GM21390 (cell line): ENCODE measurements around the gene LMF1.
"Not testable (repeated sequence)": the region's sequence is repeated elsewhere in the genome, so short reads cannot be mapped to it uniquely, and the experiment has no call there.

Experiments used
- ATAC-seq: cut with Tn5 transposase; IDR thresholded peaks from one replicate; pipeline ENCODE4 v1.9.1; 2021; ENCODE audit not compliant: unreplicated experiment

The LMF1 gene

DNA sequence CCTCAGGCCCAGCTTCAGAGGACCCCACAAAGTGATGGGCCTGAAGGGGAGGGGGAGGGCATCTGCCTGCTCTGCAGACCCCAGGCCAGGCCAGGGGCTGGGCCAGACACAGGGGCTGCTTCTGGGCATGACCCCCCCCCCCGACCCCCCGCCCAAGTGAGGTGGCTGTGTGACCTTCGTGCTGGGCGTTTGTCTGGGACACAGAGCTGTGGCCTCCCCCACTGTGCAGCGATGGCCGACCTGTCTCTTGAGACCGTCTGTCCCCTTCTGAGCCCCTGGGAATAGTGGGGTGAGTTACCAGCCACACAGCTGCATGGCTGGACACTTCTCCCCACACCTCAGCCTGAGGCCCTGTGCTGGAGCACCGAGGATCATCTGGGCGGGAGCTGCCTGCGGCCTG lies 135.4 kb downstream of the LMF1 start:
- ATAC-seq = no peak

GRCh38 chr16:833411-833810 lies 137.4 kb downstream of the LMF1 start:
- ATAC-seq = no peak

DNA sequence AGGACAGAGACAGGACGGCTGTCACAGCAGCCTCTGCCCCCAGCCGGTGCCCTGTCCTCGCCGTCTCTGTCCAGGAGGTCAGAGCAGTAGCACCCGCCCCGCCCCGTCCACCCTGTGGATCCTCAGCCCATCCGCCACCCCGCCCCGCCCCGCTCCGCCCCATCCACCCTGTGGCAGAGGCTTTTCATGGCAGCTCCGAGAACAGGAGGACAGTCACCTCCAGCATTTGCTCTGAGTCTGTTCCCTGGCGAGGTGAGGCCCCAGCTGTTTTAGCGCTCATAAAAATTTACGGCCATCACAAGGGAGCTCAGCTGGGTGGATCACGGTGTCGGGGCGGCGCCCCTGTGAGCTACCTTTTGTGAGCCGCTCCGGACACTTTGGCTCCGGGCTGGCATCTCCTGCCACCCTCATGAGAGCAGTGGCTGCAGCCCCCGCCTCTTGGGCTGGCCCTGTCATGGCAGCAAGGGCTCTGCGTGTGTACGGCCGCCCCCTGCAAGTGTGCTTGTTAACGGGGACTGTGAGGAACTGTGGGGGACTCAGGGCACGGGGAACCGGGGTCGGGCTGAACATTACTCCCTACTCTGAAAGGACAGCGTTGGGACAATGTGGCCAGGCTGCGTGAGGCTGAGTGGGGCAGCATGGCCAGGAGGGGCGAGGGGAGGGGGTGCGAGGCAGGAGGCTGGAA lies 138.0 kb downstream of the LMF1 start:
- ATAC-seq = no peak

DNA sequence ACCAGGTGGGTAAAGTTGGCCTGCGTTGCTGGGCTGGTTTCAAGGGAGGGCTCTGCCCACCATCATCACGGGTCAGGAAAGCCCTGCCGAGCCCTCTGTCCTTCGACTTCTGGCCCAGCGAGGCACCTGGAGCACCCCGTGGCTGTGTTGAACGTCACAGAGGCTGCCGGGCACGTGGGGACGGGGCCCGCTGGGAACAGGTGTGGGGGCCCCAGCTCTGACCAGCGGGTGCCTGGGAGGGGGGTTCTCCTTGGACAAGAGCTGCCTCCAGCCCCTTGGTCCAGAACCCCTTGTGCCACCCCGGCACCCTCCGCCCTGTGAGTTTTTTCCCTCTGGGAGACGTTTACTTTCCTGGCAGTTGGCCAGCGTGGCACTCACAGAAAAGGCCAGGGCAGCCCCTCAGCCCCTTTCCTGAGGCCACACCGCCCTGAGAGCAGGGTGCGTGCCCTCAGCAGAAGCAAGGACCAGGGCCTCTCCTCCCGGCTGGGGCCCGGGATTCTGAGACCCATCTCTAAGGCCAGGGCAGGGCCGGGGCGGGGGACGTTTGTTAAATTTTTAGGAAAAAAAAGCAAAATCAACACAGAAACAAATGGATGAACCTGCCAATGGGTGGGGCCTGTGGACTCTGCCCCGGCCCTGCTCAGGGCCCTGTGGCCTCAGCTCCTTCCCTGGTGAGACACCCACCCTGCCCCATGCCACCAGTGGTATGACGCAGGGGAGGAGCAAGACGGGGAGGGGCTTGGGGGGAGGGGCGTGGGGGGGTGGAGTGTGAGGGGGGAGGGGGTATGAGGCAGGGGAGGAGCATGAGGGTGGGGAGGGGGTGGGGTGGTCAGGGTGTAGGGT lies 139.0 kb downstream of the LMF1 start:
- no peak for ATAC-seq

DNA sequence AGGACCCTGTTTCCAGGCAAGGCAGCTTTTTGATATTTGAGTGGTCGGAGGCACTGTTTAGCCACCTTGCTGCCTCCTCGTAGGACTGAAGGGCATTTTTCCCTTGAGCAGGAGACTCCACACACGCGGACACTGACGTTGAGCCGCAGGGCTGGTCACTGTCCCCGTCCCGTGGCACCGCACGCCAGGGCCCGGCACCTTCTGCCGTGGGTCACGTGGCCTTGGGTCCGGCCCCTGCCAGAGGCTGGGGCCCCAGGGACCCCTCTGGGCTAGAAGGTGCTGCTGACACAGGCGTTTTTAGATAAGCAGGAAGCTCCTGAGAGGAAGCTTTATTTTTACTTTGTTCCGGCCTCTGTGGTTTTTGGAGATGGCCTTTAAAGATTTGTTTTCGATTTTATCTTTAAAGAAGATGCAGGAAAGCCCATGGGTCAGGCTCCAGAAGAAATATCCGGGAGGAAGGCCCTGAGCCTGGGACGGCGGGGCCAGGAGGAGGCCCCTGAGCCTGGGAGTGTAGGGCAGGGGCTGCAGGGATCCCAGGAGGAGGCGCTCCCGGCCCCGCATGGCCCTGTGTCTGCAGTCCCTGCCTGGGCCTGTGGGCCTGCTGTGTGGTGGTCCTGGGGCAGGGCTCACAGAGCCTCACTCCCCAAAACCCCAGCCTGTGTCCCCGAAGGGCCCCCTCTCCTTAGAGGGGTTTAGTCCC lies 139.8 kb downstream of the LMF1 start:
- no peak for ATAC-seq

DNA sequence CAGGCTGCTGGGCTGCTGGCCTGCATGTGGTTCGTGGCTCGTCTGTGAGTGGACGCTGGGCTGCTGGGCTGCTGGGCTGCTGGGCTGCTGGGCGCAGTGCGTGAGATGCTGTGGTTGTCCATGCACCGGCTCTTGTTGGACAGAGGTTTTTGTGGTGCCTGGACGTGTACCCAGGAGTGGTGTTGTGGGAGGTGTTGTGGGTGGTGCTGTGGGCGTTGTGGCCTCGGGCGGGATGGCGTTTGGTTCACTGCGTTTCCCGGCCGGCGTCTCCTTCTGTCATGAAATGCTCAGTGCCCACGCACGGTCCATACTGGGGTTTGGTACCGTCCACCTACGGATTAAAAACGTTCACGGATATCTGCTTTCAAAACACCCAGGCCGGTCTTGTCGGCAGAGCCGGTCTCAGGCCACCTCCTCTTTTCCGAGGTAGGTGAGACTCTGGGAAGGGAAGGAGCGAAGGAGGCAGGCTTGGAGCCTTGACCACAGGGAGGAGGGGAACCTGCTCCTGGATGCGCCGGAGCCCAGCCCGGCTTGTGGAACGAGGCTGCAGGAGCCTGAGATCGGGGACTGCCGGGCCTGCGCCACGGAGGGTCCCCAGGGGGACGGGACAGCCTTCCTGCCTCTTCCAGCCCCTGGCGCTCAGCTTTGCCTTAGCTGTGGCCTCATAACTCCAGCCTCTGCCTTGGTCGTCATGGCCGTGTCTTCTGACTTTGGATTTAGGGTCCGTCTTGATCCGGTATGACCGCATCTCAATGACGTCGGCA lies 140.5 kb downstream of the LMF1 start:
- no peak for ATAC-seq

DNA sequence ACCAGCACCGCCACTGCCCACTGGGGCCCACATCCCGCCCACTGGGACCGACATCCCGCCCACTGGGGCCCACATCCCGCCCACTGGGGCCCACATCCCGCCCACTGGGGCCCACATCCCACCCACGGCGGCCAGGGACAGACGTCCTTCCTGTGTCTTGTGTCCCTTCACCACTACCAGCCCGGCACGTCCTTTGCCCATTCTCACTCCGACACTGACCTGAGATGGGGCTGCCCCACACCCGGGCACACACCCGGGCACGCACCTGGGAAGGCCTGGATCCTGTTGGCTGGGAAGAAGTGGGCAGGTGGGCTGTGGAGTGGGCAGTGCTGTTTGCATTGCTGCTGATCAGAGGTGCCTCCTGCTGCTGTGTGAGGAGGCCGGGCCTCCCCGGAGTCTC lies 141.9 kb downstream of the LMF1 start:
- ATAC-seq = no peak

- no peak for ATAC-seq
These were observed 143.3 kb downstream of the LMF1 start for GRCh38 chr16:827513-827912.

DNA sequence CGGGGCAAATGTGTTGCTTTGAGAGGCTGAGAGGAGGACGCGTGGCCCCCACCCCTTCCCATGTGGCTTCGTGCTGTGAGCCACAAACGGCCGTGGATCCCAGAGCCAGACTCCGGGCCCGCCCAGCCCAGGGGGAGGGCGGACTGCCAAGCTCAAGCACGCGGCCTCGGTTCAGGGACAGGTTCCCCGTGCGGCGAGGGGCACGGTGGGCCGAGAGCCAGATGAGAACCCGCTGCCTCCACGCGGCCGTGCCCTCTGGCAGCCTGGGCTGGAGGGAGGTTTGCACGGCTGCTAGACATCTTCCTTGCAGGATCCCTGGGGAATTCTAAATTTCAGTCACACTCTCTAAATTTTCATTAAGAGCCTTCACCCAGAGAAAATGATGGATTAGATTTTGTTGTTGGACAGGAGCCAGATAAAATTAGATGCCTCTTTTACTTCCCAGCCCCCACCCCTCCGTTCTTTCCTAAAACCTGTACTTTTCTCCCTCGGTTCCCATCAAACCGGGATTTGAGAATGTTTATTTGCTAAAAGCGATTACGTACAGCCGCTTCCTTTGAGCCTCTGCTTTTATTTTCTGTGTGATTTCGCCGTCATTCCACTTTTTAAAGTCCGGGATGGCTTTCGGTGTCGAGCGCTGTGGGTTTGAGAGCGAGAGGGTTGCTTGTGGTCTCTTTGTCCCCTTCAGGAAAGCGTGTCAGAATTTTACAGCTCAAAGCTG lies 145.3 kb downstream of the LMF1 start:
- no peak for ATAC-seq

GRCh38 chr16:824601-825000 lies 146.2 kb downstream of the LMF1 start:
- ATAC-seq = no peak

- ATAC-seq = no peak
These were observed 146.6 kb downstream of the LMF1 start for GRCh38 chr16:824194-824593.

DNA sequence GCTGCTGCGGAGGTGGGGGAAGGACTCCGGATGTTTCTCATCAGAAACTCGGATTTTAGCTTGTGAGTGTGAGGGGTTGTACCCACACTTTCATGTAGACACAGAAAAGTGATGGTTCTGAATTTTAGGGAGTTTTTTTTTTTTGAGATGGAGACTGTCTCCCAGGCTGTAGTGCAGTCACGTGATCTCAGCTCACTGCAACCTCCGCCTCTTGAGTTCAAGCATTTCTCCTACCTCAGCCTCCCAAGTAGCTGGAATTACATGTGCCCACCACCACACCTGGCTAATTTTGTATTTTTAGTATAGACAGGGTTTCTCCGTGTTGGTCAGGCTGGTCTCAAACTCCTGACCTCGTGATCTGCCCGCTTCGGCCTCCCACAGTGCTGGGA lies 147.9 kb downstream of the LMF1 start:
- no peak for ATAC-seq

DNA sequence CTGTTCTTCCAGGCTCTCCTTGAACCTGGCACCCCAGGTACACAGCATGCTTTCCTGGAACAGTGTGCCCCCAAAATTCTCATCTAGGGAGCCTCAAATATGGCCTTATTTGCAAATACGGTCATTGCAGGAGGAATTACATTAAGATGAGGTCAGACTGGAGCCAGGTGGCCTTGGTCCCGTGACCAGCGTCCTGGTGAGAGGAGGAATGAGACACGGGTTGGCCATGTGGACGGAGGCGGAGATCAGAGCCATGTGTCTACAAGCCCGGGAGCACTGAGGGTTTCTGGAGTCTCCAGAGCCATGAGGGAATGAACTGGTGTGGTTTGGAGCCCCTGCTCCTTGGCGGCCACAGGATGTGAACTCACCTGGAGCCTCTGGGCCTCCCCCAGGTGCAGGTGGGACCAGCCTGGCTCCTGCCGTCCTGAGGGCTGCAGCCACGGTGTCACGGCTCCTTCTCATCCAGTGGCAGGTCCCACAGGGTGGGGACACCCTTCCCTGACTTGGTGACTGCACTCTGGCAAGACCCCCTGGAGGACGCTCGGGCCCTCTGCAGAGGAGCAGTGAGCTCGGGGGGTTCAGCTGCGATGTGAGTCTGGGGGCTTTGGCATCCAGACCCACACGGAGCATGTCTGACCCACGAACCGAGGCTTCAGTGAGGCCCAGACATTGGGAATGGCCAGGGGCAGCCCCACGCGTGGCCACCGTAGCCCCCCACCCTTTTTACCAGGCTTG lies 148.4 kb downstream of the LMF1 start:
- ATAC-seq = no peak

DNA sequence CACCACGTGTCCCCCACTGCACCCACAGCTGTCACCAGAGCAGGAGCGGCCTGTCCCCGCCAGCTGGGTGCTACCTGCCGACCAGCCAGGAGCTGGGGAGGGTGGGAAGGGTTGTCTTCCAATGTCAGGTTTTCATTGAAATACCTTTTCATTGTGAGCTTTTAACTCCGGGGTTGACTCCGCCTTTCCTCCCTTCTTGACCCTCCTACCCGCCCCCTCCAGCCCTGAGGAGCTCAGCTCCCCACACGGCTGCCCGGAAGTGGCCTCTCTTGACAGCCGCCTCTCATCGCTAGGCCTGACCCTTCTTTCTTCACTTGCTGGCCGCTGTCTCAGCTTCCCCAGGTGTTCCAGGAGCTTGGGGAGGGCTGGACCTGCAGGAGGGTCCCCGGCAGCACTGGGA lies 149.0 kb downstream of the LMF1 start:
- no peak for ATAC-seq

GRCh38 chr16:820748-821147 lies 150.0 kb downstream of the LMF1 start:
- no peak for ATAC-seq

GRCh38 chr16:820044-820408 lies 150.8 kb downstream of the LMF1 start:
- ATAC-seq = not testable (repeated sequence)

- ATAC-seq = no peak
These were observed 151.3 kb downstream of the LMF1 start for GRCh38 chr16:819336-820043.

DNA sequence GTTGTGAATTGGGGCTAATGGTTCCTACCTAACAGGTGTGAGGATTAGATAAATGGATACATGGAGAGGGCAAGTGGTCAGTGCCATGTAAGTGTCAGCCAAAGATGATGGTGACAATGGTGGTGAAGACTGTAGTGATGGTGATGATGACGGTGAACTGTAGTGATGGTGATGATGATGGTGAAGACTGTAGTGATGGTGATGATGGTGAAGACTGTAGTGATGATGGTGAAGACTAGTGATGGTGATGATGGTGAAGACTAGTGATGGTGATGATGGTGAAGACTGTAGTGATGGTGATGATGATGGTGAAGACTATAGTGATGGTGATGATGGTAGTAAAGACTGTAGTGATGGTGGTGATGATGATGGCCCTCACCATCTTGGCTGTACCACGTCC lies 152.2 kb downstream of the LMF1 start:
- ATAC-seq = no peak

DNA sequence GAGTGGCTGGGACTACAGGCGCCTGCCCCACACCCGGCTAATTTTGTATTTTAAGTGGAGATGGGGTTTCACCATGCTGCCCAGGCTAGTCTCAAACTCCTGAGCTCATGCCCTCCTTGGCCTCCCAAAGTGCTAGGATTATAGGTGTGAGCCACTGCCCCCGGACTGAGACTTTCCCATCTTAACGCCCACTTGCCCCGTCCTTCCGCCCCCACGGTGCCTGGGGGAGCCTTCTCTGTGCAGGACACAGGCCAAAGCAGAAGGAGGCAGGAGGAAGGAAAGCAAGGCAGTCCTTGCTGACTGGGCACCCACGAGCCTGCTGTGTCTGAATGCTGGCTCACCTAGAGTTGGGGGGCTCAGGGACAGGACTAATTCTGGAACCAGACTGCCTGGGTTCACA lies 152.7 kb downstream of the LMF1 start:
- no peak for ATAC-seq
